Endothelial cell of umbilical vein (primary cell): ENCODE measurements around the gene KIAA1549. TPM values are rescaled to one million over a fixed set of nuclear protein-coding genes. Genes with fewer than 3 reads are reported as not detected.

ENCODE experiments used
- BruUV-seq: library from RNA; stranded (reverse); fragments of 400-500 nt; replicated peaks from 2 replicates; lab custom pipeline; 2021; lab: Mats Ljungman, UMichigan
- CTCF ChIA-PET: fragments of 300-600, 350-600 bp; sonication (Branson Sonifier 250); formaldehyde crosslinking; loops from one replicate; lab custom pipeline; 2021; ENCODE audit warnings: antibody characterized with exemption, inconsistent platforms; lab: Charles Lee
- POLR2A ChIA-PET: fragments of 300-600, 350-600 bp; sonication (Branson Sonifier 250); formaldehyde crosslinking; loops from one replicate; lab custom pipeline; 2021; ENCODE audit warnings: antibody characterized with exemption, inconsistent platforms; lab: Charles Lee
- DNase-seq: peaks from one replicate; pipeline ENCODE4 v3.0.0-alpha.2; 2011; ENCODE audit warnings: low read depth, low spot score
- FAIRE-seq: peaks from 2 replicates; lab custom pipeline; 2011; peaks lifted over from hg19 to GRCh38; lab: Jason Lieb, UNC
- H2AFZ ChIP-seq: 2 replicates; pipeline ENCODE4 v1.6.0; 2012; ENCODE audit warnings: low read depth, low read length, control low read depth, inconsistent platforms
- H3K27ac ChIP-seq: 2 replicates; pipeline ENCODE4 v1.5.1; 2011; ENCODE audit warnings: low read depth, mild to moderate bottlenecking, control low read depth, low read length, moderate library complexity; ENCODE audit not compliant: insufficient read depth
- H3K27me3 ChIP-seq, 2 experiments: 2 replicates each; pipeline versions ENCODE4 v1.6.0 to v1.6.1; 2011; ENCODE audit warnings: low read length in 2 of 2, mixed read lengths in 1 of 2; ENCODE audit not compliant: control insufficient read depth in 2 of 2, insufficient read depth in 2 of 2
- H3K36me3 ChIP-seq, 2 experiments: 2 replicates in 1 of 2; 3 replicates in 1 of 2; pipeline ENCODE4 v1.5.1; 2011; ENCODE audit warnings: low read length in 2 of 2, mild to moderate bottlenecking in 1 of 2, moderate library complexity in 1 of 2; ENCODE audit not compliant: control insufficient read depth in 2 of 2, insufficient read depth in 2 of 2; ENCODE audit errors: extremely low read depth in 1 of 2
- H3K4me1 ChIP-seq: 3 replicates; pipeline ENCODE4 v1.5.1; 2011; ENCODE audit warnings: mild to moderate bottlenecking, low read length; ENCODE audit not compliant: control insufficient read depth, insufficient read depth; ENCODE audit errors: extremely low read depth
- H3K4me2 ChIP-seq: 2 replicates; pipeline ENCODE4 v1.6.1; 2011; ENCODE audit warnings: low read length, control low read depth, mixed read lengths; ENCODE audit not compliant: insufficient read depth
- H3K4me3 ChIP-seq, 3 experiments: fragments of 200-600 bp in 1 of 3; sonication (generic), shearing (Covaris generic) in 1 of 3; replicated peaks in 1 of 3; 2 replicates each; pipeline ENCODE4 v1.5.1; 2011 to 2016; ENCODE audit warnings: control low read depth in 3 of 3, low read length in 3 of 3, mild to moderate bottlenecking in 2 of 3, inconsistent platforms in 1 of 3, low read depth in 1 of 3, moderate library complexity in 1 of 3; ENCODE audit not compliant: insufficient read depth in 1 of 3
- H3K79me2 ChIP-seq: 2 replicates; pipeline ENCODE4 v1.6.0; 2012; ENCODE audit warnings: low read length, inconsistent platforms; ENCODE audit not compliant: control insufficient read depth, insufficient read depth
- H3K9ac ChIP-seq: replicated peaks from 2 replicates; pipeline ENCODE3; 2011; ENCODE audit warnings: low read length, control low read depth; ENCODE audit not compliant: insufficient read depth; ENCODE audit errors: extremely low read depth
- H3K9me1 ChIP-seq: replicated peaks from 3 replicates; pipeline ENCODE4 v1.6.0; 2011; ENCODE audit warnings: mild to moderate bottlenecking, low read length; ENCODE audit not compliant: control insufficient read depth, insufficient read depth; ENCODE audit errors: extremely low read depth
- H3K9me3 ChIP-seq: replicated peaks from 2 replicates; pipeline ENCODE4 v1.5.1; 2012; ENCODE audit warnings: low read length, inconsistent platforms; ENCODE audit not compliant: control insufficient read depth, insufficient read depth
- H4K20me1 ChIP-seq: replicated peaks from 2 replicates; pipeline ENCODE3; 2011; ENCODE audit warnings: mild to moderate bottlenecking, low read length; ENCODE audit not compliant: control insufficient read depth, insufficient read depth; ENCODE audit errors: extremely low read depth
- EZH2 ChIP-seq: IDR thresholded peaks from 2 replicates; pipeline ENCODE4 v1.6.1; 2012; ENCODE audit warnings: borderline replicate concordance, low read depth, mild to moderate bottlenecking, moderate library complexity, low read length, inconsistent platforms; ENCODE audit not compliant: severe bottlenecking
- FOS ChIP-seq: IDR thresholded peaks from 2 replicates; pipeline ENCODE4 v1.6.1; 2011; ENCODE audit warnings: mild to moderate bottlenecking, low read length, moderate library complexity, borderline replicate concordance; ENCODE audit not compliant: insufficient read depth
- GATA2 ChIP-seq: IDR thresholded peaks from 2 replicates; pipeline ENCODE4 v1.7.0; 2011; ENCODE audit warnings: low read depth, mild to moderate bottlenecking, moderate library complexity, mixed read lengths, low read length; ENCODE audit not compliant: insufficient read length, insufficient read depth
- JUN ChIP-seq: IDR thresholded peaks from 2 replicates; pipeline ENCODE4 v1.6.1; 2011; ENCODE audit warnings: borderline replicate concordance, low read depth; ENCODE audit not compliant: insufficient read length, insufficient read depth
- MYC ChIP-seq: IDR thresholded peaks from one replicate; pipeline ENCODE4 v1.6.1; 2011; ENCODE audit warnings: mild to moderate bottlenecking, low read depth, low read length
- POLR2A ChIP-seq: IDR thresholded peaks from 2 replicates; pipeline ENCODE4 v1.6.1; 2012; ENCODE audit warnings: low read depth, mild to moderate bottlenecking, control low read depth, low read length
- POLR2AphosphoS5 ChIP-seq: IDR thresholded peaks from 2 replicates; pipeline ENCODE4 v1.6.1; 2012; ENCODE audit warnings: low read depth, mild to moderate bottlenecking, control low read depth, low read length, moderate library complexity; ENCODE audit not compliant: insufficient read depth
- dilution Hi-C: fragments of 300-500 bp; cut with MboI; formaldehyde crosslinking; loops from one replicate; pipeline ENCODE4 v1.15.0; 2019; ENCODE audit warnings: low sequenced_read_pairs; ENCODE audit not compliant: extremely low pct_ligation_motif_present
- intact Hi-C: fragments of 100-400 bp; cut with micrococcal nuclease; formaldehyde crosslinking; loops from one replicate; pipeline ENCODE4 v1.10.0; 2022
- polyA plus RNA-seq, 4 experiments: library from polyadenylated mRNA; depleted of rRNA in 3 of 4; stranded (reverse) in 3 of 4; unstranded in 1 of 4; fragments of >200 nt; gene quantifications; 2 replicates each; pipeline versions ENCODE4 v1.2.1 to v1.2.3, GENCODE V29; 2011 to 2012; ENCODE audit warnings: missing spikeins in 1 of 4
- total RNA-seq: library from RNA; stranded (reverse); gene quantifications from 2 replicates; pipeline ENCODE4 v1.2.3, GENCODE V29; 2021
- TF ChIP-seq, protein P1 (sequence below): IDR thresholded peaks from 2 replicates; pipeline ENCODE4 v1.6.1; 2011; ENCODE audit not compliant: insufficient read depth, insufficient read length
- TF ChIP-seq, protein P2 (sequence below), 2 donors: IDR thresholded peaks; 1 replicate in 1 of 2; 2 replicates in 1 of 2; pipeline ENCODE4 v1.5.1; 2011; ENCODE audit warnings: low read length in 2 of 2, mild to moderate bottlenecking in 2 of 2, moderate library complexity in 2 of 2, control low read depth in 1 of 2, inconsistent platforms in 1 of 2, low read depth in 1 of 2; ENCODE audit not compliant: insufficient read depth in 1 of 2; ENCODE audit errors: extremely low read depth in 1 of 2

The KIAA1549 gene
- total and polyA plus RNA-seq, 2 donors (not counting 3 experiments of a cell fraction or from before 2014, with no cell fraction given) = 4.6 to 10.9 TPM

DNA sequence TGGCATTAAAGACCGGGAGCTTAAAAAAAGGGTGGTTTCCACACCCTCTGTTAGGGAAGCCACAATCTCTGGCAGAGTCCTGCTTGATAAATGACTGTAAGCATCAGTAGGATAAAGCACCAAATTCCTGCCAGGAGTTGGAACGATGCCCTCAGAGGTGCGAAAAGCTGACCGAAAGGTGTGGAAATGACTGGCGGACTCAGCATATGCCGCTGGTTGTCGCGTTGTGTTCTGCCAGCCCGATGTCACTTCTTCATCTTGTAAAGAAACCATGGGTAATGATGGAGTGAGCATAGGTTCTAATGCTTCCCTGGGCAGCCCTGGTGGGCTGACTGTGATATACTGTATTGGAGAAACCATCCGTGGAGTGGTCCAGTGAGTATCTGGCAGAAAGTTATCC, 62.4 kb downstream of the KIAA1549 start:
- Histone ChIP-seq H3K36me3 (peaks cover 0 to 6% of the 10 kb centered on the region in 2 experiments), H3K9me3 (no peaks in the 10 kb centered on the region), H3K4me1 (no peaks in the 10 kb centered on the region), H3K79me2 (no peaks in the 10 kb centered on the region), H3K9ac (no peak overlapping the region), H3K4me3 (no peak overlapping the region), H2AFZ (no peak overlapping the region), H4K20me1 (no peaks in the 10 kb centered on the region), H3K4me2 (no peak overlapping the region), H3K9me1 (no peaks in the 10 kb centered on the region), H3K27me3 (no peaks in the 10 kb centered on the region), H3K27ac (no peak overlapping the region)
- POLR2A ChIA-PET = no interaction called here
- intact Hi-C loops = no loop called here
- no peak for DNase-seq
- BruUV-seq = no TSS peak
- dilution Hi-C loops = no loop called here
- TF ChIP-seq EZH2 = no peak
- no peak for TF ChIP-seq MYC
- TF ChIP-seq POLR2A = no peak
- no peak for TF ChIP-seq POLR2AphosphoS5
- TF ChIP-seq, protein P1, sequence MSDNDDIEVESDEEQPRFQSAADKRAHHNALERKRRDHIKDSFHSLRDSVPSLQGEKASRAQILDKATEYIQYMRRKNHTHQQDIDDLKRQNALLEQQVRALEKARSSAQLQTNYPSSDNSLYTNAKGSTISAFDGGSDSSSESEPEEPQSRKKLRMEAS = no peak
- TF ChIP-seq, protein P2, sequence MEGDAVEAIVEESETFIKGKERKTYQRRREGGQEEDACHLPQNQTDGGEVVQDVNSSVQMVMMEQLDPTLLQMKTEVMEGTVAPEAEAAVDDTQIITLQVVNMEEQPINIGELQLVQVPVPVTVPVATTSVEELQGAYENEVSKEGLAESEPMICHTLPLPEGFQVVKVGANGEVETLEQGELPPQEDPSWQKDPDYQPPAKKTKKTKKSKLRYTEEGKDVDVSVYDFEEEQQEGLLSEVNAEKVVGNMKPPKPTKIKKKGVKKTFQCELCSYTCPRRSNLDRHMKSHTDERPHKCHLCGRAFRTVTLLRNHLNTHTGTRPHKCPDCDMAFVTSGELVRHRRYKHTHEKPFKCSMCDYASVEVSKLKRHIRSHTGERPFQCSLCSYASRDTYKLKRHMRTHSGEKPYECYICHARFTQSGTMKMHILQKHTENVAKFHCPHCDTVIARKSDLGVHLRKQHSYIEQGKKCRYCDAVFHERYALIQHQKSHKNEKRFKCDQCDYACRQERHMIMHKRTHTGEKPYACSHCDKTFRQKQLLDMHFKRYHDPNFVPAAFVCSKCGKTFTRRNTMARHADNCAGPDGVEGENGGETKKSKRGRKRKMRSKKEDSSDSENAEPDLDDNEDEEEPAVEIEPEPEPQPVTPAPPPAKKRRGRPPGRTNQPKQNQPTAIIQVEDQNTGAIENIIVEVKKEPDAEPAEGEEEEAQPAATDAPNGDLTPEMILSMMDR (IDR thresholded peaks at IDR 0.05; ENCODE audit: extremely low read depth in 1 of 2, insufficient read depth in 1 of 2, low read depth in 1 of 2, low read length in 2 of 2) = no peak
- no peak for TF ChIP-seq JUN
- no peak for TF ChIP-seq FOS
- TF ChIP-seq GATA2 = no peak
- CTCF ChIA-PET = interaction anchor here (1.0 to 3.3 kb wide), 2 partner anchors 8 to 32 kb away, joined by 3 to 13 read pairs; no protein-coding TSS in a partner anchor
- no peak for FAIRE-seq
